ENCODE data around the gene TMOD1. TPM values are rescaled to one million over a fixed set of nuclear protein-coding genes. Genes with fewer than 3 reads are reported as not detected.

Gene TMOD1
- total and polyA plus RNA-seq, 9 of the 15 experiments (the other 6 are each of a cell fraction or from before 2014, with no cell fraction given): 7.1 to 41.2 (median 14.2) TPM

- TF ChIP-seq MLLT1 (IDR thresholded peaks at IDR 0.05): no peak
- no peak for TF ChIP-seq ZNF134 (CRISPR knock-in tag; conservative IDR thresholded peaks at IDR 0.05)
- TF ChIP-seq CHD2 (IDR thresholded peaks at IDR 0.05; ENCODE audit: low read depth, low read length): no peak
- TF ChIP-seq SPI1 (IDR thresholded peaks at IDR 0.05; ENCODE audit: borderline replicate concordance, low read depth, low read length): peak; percentile 60
- TF ChIP-seq ZNF75A (CRISPR knock-in tag; IDR thresholded peaks at IDR 0.05): no peak
- peak; percentile 35; the same call in 1 of the 2 replicates for TF ChIP-seq ERF (CRISPR knock-in tag; IDR thresholded peaks at IDR 0.05)
- TF ChIP-seq POLR2H (tag; IDR thresholded peaks at IDR 0.05; ENCODE audit: low read depth): no peak
- no peak for TF ChIP-seq GTF2A2 (tag; IDR thresholded peaks at IDR 0.05)
- no peak for TF ChIP-seq ZNF174 (CRISPR knock-in tag; IDR thresholded peaks at IDR 0.05)
- TF ChIP-seq ZC3H8 (IDR thresholded peaks at IDR 0.05): no peak
- TF ChIP-seq ELK3 (CRISPR knock-in tag; IDR thresholded peaks at IDR 0.05): no peak
- TF ChIP-seq ZNF282 (CRISPR knock-in tag; IDR thresholded peaks at IDR 0.05): no peak
- no peak for TF ChIP-seq THAP12 (CRISPR knock-in tag; IDR thresholded peaks at IDR 0.05)
- no peak for TF ChIP-seq SNIP1 (IDR thresholded peaks at IDR 0.05; ENCODE audit: low read depth)
- no peak for TF ChIP-seq ZKSCAN8 (CRISPR knock-in tag; IDR thresholded peaks at IDR 0.05)
- peak; percentile 54 to 66; a peak in 3 of 4 replicates for TF ChIP-seq MAZ (CRISPR knock-in tag; conservative IDR thresholded peaks at IDR 0.05 in 1 of 2, IDR thresholded peaks at IDR 0.05 in 1 of 2)
- TF ChIP-seq CBX5 (IDR thresholded peaks at IDR 0.05; ENCODE audit: borderline replicate concordance, low read depth): no peak
- no peak for TF ChIP-seq ASH1L (IDR thresholded peaks at IDR 0.05; ENCODE audit: borderline replicate concordance, low read depth, partially characterized antibody)
- no peak for TF ChIP-seq ZNF12 (CRISPR knock-in tag; IDR thresholded peaks at IDR 0.05)
- peak; percentile 28; the same call in 1 of the 2 replicates for TF ChIP-seq SP1 (CRISPR knock-in tag; IDR thresholded peaks at IDR 0.05)
- 0 out of 2 replicates have a peak, but pooled peaks have one; percentile 40 for TF ChIP-seq ZEB2 (IDR thresholded peaks at IDR 0.05)
- TF ChIP-seq STAT5B (CRISPR knock-in tag; IDR thresholded peaks at IDR 0.05): no peak
- TF ChIP-seq MCM7 (IDR thresholded peaks at IDR 0.05): no peak
- no peak for TF ChIP-seq NKRF (IDR thresholded peaks at IDR 0.05; ENCODE audit: borderline replicate concordance)
Observed at GRCh38 chr9:97501177-97501971, at the start of gene TMOD1 (continued).

Measured in K562 (cell line).